Body of pancreas (tissue), 4 donors: ENCODE measurements around the gene USP5. TPM values are rescaled to one million over a fixed set of nuclear protein-coding genes. Genes with fewer than 3 reads are reported as not detected.
"Not testable (repeated sequence)": the region's sequence is repeated elsewhere in the genome, so short reads cannot be mapped to it uniquely, and the experiment has no call there.

Experiments used
- ATAC-seq: fragments of 150-250 bp; one replicate; pipeline ENCODE4 v1.9.1; 2016
- DNase-seq, 4 donors: peaks; one replicate each; pipeline ENCODE4 v3.0.0-alpha.2; 2019
- H3K27ac ChIP-seq, 4 donors: fragments of 200-600 bp; sonication (generic); 1 replicate in 3 of 4; 2 replicates in 1 of 4; pipeline versions ENCODE4 v1.5.1 to v1.6.1; 2016 to 2019; ENCODE audit warnings: mild to moderate bottlenecking in 1 of 4, mixed read lengths in 1 of 4, moderate library complexity in 1 of 4
- H3K27me3 ChIP-seq, 2 donors: fragments of 200-600 bp; sonication (generic); one replicate each; pipeline ENCODE4 v1.6.0; 2016; ENCODE audit warnings: mild to moderate bottlenecking in 1 of 2
- H3K36me3 ChIP-seq, 2 donors: fragments of 200-600 bp; sonication (generic); replicated peaks in 1 of 2; 2 replicates each; pipeline ENCODE4 v1.5.1; 2016; ENCODE audit warnings: low read depth in 2 of 2; ENCODE audit not compliant: insufficient read depth in 1 of 2
- H3K4me1 ChIP-seq: fragments of 200-600 bp; sonication (generic); one replicate; pipeline ENCODE4 v1.6.0; 2016
- H3K4me3 ChIP-seq, 2 donors: fragments of 200-600 bp; sonication (generic); 1 replicate in 1 of 2; 2 replicates in 1 of 2; pipeline ENCODE4 v1.5.1; 2016 to 2019
- H3K9me3 ChIP-seq, 3 donors: fragments of 200-600 bp; sonication (generic); 1 replicate in 2 of 3; 2 replicates in 1 of 3; pipeline ENCODE4 v1.5.1; 2016
- CTCF ChIP-seq, 7 experiments: fragments of 450-650 bp in 4 of 7; fragments of 200-600 bp in 3 of 7; sonication (generic) in 3 of 7; IDR thresholded peaks; one replicate each; pipeline ENCODE4 v1.5.1; 2016 to 2019; ENCODE audit warnings: antibody characterized with exemption in 7 of 7
- POLR2A ChIP-seq, 3 donors: fragments of 450-650 bp; IDR thresholded peaks; one replicate each; pipeline ENCODE4 v1.6.1; 2016; ENCODE audit warnings: antibody characterized with exemption in 3 of 3, mild to moderate bottlenecking in 2 of 3
- WGBS, 2 donors: methylation state at CpG; one replicate each; pipeline ENCODE4 v1.1.5; 2017; 5-methylcytosine and 5-hydroxymethylcytosine counted together
- intact Hi-C: fragments of 100-400 bp; cut with DNase I; formaldehyde crosslinking; loops from one replicate; pipeline ENCODE4 v1.15.1; 2023
- total RNA-seq, 2 donors: library from RNA; depleted of rRNA; stranded (reverse); fragments of >200 nt; gene quantifications; one replicate each; pipeline ENCODE4 v1.1.0, GENCODE V29; 2016

The USP5 gene
- total RNA-seq, 2 donors from 2014 or later, result 18.2 to 60.6 TPM

GRCh38 chr12:6890789-6891645, 39.1 kb downstream of the USP5 start:
- H3K36me3 ChIP-seq, result no peaks in the 10 kb centered on the region
- no peak overlapping the region for H3K4me3 ChIP-seq
- peak overlapping the region; percentile 74 to 95 (median 84) for H3K27ac ChIP-seq
- H3K4me1 ChIP-seq, result peaks cover 10% of the 10 kb centered on the region
- DNase-seq (peak; percentile 98 to 99 (median 99)), ATAC-seq (peak; percentile 96)
- no peaks in the 10 kb centered on the region for H3K9me3 ChIP-seq
- 0 to 1% methylated on average over 28 to 68 of the region's 68 CpGs for WGBS, 2 donors
- TF ChIP-seq POLR2A (IDR thresholded peaks at IDR 0.05) (peak; percentile 46 to 80 (median 70)), CTCF (IDR thresholded peaks at IDR 0.05) (peak; percentile 83 to 99 (median 93))
- H3K27me3 ChIP-seq, result no peaks in the 10 kb centered on the region
- intact Hi-C loops, result no loop called here

- no peaks in the 10 kb centered on the region for H3K36me3 ChIP-seq
- ATAC-seq (peak; percentile 1), DNase-seq (no peak)
- H3K27me3 ChIP-seq, result no peaks in the 10 kb centered on the region
- no peaks in the 10 kb centered on the region for H3K9me3 ChIP-seq
- peaks cover 10% of the 10 kb centered on the region for H3K4me1 ChIP-seq
- H3K4me3 ChIP-seq, result no peak overlapping the region
- TF ChIP-seq CTCF (IDR thresholded peaks at IDR 0.05), result no peak
- 75 to 76% methylated on average over 5 of the region's 5 CpGs for WGBS, 2 donors
- peak overlapping the region; percentile 74 to 95 (median 84) for H3K27ac ChIP-seq
- intact Hi-C loops, result no loop called here
Measured at GRCh38 chr12:6891646-6892001, 39.7 kb downstream of the USP5 start.

- H3K4me3 ChIP-seq, H3K27me3 ChIP-seq, H3K27ac ChIP-seq, H3K36me3 ChIP-seq, H3K9me3 ChIP-seq, intact Hi-C loops, H3K4me1 ChIP-seq, DNase-seq, ATAC-seq: not testable (repeated sequence)
- WGBS, 2 donors, result 76 to 90% methylated on average over 3 of the region's 3 CpGs
Measured at GRCh38 chr12:6892683-6893082, 40.7 kb downstream of the USP5 start.

GRCh38 chr12:6894321-6894720, 42.4 kb downstream of the USP5 start:
- Histone ChIP-seq H3K9me3 (no peaks in the 10 kb centered on the region), H3K36me3 (no peaks in the 10 kb centered on the region), H3K4me3 (no peak overlapping the region), H3K27ac (no peak overlapping the region), H3K27me3 (no peaks in the 10 kb centered on the region), H3K4me1 (peaks cover 13% of the 10 kb centered on the region)
- no peak for DNase-seq
- WGBS, 2 donors, result 59 to 78% methylated on average over 3 of the region's 3 CpGs
- ATAC-seq, result no peak
- intact Hi-C loops, result no loop called here
- TF ChIP-seq POLR2A (IDR thresholded peaks at IDR 0.05) (no peak), CTCF (IDR thresholded peaks at IDR 0.05) (no peak)

GRCh38 chr12:6896846-6897435, 45.0 kb downstream of the USP5 start:
- DNase-seq (peak in 2 of 4 donors; percentile 21 to 63), ATAC-seq (peak; percentile 23)

More at GRCh38 chr12:6896846-6897435, 45.0 kb downstream of the USP5 start:
- Histone ChIP-seq H3K4me1 (peaks cover 15% of the 10 kb centered on the region), H3K27me3 (no peaks in the 10 kb centered on the region), H3K36me3 (no peaks in the 10 kb centered on the region), H3K9me3 (no peaks in the 10 kb centered on the region), H3K27ac (no peak overlapping the region), H3K4me3 (no peak overlapping the region)
- 62 to 67% methylated on average over 6 of the region's 6 CpGs for WGBS, 2 donors
- no peak for TF ChIP-seq CTCF (IDR thresholded peaks at IDR 0.05)
- TF ChIP-seq POLR2A (IDR thresholded peaks at IDR 0.05), result no peak
- intact Hi-C loops, result no loop called here
